Right renal cortex interstitium (tissue), 3 donors: ENCODE data around the gene PPCDC. TPM values are rescaled to one million over a fixed set of nuclear protein-coding genes. Genes with fewer than 3 reads are reported as not detected.

ENCODE experiments used
- DNase-seq, 3 donors: peaks; one replicate each; pipeline ENCODE4 v3.0.0-alpha.2; 2013; ENCODE audit warnings: low read depth in 3 of 3, low spot score in 2 of 3
- polyA plus RNA-seq, 3 donors: library from polyadenylated mRNA; unstranded; fragments of 120-200 nt; gene quantifications; one replicate each; pipeline ENCODE4 v1.2.1, GENCODE V29; 2013; ENCODE audit not compliant: insufficient read length in 3 of 3

The PPCDC gene
- polyA plus RNA-seq, 3 donors: 11.0 to 13.7 (median 13.7) TPM

DNA sequence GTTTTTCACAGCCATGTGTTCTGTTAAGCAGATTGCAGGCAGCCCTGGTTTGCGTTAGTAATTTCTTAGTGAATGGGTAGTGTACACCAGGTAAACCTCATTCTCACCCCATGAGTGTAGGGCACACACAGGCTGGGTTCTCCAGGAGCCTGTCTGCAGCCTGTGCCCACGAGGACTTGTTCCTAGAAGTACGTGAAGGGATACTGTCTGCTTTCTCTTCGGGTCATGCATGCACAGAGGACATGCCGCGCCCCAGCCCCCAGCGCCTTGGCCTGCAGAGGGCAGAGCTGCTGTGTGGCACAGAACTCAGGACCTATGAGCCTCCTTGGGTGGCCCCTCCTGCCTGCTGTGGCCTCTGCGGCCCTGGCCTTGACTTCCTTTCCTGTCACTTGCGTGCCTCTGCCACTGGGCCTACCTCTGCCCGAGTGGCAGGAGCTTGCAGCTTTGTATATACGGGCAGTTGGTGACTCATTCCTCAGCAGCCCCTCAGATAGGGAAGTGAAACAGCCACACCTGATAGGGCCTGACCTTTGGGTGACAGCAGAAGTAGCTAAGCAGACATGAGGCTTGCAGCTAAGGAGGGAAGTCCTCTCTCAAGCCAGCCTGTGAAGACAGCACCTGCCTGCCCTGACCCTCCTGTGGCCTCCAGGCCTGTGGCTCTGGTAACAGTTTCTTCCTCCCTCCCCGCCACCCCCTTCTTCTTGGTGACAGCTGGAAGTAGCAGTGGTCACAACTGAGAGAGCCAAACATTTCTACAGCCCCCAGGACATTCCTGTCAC is 19.5 kb downstream of the PPCDC start:
- no peak for DNase-seq

DNA sequence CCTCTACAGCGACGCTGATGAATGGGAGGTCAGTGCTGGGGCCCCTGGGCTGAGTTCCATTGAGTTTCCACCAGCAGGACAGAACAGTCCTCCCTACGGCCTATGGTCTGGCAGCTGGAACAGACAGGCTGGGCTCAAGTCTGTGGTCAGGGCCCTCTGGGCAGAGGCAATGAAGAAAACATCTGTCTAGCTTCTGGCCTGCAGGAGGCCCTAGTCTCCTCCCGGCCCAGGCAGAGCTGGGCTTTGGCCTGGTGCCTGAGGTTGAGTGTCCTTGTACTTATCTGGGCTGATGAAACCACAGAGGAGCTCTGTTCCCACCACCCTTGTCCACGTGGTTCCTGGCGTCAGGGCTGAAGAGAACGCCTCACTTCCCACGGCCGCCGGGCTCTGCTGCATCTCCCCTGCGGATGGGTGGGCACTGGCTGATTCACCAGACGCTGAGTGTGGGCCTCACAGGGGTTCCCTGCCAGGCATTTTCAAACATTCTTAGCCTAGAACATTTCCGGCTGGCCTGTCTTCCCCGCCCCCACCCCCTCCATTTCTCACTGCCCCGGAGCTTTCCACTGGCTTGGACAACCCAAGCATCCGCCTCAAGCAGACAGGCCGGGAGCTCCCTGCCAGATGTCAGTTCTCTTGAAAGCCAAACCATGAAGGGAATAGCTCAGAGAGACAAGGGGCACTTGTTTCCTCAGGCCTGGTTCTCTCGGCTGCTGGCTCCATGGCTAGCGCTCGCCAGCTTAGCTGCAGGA is 20.3 kb downstream of the PPCDC start:
- DNase-seq: peak in 2 of 3 donors; percentile 56 to 61

DNA sequence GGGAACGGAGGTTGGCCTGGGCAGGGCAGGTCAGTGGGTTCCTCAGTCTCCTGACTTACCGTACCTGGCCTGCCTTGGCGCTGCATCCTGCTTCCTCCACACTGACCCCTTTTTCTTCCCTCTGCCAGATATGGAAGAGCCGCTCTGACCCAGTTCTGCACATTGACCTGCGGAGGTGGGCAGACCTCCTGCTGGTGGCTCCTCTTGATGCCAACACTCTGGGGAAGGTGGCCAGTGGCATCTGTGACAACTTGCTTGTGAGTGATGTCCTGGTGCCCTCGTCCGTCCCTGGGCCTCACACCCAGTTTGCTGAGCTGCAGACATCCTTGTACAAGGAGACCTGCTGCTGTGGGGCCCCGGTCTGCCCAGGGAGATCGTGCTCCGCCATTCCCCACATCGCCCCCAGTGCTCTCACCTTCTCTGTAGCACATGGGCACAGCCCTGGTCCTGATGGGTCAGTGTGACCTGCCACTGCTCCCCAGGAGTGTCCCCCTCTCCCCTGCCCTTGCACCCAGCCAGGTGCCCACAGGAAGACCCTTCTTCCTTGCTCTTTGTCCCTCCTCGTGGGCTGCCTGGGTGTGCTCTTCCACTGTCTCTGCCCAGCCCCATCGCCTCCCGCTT is 21.0 kb downstream of the PPCDC start:
- no peak for DNase-seq

DNA sequence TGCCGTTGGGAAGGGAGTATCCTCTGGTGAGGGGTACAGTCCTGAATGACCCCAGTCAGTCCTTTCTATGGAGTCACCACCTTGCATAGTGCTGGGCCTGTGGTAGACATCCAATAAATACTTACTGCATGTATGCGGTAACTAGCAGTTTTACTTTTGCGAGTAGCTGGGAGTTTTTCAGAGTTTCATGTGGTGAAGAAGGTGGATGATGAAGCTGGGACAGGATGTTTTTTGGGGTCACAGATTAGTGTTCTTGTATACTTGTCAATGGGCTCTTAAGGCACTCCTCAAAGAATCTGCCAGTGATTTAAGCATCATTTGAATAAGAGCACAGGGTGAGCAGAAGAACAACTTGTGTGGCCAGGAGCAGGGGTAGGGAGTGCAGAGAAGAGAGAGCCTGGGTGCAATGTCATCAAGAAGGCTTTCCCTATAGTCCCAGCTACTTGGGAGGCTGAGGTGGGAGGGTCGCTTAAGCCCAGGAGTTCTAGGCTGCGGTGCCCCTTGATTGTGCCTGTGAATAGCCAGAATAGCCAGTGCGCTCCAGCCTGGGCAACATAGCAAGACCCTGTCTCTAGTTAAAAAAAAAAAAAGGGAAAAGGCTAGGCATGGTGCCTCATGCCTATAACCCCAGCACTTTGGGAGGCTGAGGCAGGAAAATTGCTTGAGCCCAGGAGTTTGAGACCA is 22.1 kb downstream of the PPCDC start:
- no peak for DNase-seq

DNA sequence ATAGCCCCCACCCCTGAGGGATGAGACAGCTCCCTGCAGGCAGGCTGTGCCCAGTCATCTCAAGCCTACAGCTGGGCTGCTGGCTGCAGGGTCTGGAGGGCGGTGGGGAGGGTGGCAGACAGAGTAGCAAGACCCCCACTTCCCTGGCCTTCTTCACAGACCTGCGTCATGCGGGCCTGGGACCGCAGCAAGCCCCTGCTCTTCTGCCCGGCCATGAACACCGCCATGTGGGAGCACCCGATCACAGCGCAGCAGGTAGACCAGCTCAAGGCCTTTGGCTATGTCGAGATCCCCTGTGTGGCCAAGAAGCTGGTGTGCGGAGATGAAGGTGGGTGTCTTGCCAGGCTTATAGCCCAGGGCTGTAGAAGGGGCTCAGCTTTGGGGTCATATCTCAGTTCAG is 25.0 kb downstream of the PPCDC start:
- no peak for DNase-seq

DNA sequence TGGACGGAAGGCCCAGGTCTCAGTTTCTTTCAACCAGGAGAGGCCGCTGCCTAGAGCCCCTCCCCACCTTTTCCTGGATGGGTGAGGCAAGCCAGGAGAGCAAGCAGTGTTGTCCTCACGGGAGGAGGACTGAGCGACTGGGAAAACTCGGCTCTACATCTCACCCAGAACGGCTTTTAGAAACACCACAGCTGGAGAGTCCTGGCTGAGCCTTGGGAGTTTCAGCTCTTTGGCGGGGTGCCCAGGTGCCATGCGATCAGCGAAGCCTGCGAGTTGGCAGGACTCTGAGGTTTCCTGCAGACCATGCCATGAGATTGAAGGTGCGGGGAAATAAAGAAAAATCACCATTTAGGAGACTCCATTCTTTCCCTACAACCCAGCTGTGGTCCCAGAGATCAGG is 26.0 kb downstream of the PPCDC start:
- DNase-seq: no peak

DNA sequence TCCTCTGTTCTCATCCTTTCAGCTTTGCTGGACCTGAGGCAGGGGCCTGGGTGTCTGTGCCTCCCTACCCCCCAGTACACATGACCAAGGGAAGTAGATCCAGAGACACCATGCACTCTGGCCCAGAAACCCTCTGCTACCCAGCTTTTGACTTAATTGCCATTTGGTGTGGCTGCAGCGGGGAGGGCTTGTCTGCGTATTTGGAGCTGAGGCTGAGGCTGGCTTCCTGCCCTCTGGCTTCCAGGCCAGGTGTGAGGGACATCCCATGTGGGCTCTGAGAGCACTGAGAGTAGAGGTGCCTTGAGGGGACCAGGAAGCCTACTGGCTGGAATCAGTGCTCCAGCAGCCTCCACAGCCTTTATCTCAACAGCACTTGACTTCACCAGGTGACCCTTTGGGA is 26.9 kb downstream of the PPCDC start:
- no peak for DNase-seq

DNA sequence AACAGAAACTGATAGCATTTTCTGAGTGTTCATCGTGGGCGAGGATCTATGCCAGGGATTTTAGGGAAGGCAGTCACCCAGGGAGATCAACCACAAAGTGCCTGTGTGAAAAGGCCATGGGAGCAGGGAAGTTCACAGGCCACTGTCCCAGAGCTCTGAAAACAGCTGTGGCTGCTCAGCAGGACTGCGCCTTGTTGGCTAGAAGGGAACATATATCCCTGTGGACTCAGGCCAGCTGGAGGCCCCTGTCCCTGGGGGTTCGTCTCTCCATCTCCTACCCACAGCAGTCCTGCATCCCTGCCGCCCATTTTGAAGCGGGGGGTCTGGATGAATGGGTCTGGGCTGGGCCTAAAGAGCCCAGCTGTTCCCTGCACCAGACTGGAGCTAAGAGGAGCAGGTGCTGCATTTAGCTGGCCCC is 27.8 kb downstream of the PPCDC start:
- DNase-seq: no peak

DNA sequence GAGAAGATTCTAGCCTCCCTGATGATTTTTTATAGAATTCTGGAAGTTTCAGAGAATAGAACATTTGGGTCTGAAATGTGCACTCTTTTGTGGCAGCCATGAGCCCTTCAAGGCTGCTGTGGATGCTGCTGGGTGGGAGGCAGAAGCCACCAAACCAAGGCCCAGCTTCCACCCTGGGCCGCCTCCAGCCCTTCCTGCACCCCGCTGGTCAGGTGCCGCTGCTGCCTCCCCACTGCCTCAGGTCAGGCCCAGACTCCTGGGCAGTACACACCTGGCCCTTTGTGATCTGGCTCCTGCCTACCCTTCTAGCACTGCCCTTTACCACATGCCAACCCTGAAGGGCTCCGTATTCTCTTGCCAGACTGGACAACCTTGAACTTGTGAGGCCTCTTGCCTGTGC is 28.3 kb downstream of the PPCDC start:
- no peak for DNase-seq

DNA sequence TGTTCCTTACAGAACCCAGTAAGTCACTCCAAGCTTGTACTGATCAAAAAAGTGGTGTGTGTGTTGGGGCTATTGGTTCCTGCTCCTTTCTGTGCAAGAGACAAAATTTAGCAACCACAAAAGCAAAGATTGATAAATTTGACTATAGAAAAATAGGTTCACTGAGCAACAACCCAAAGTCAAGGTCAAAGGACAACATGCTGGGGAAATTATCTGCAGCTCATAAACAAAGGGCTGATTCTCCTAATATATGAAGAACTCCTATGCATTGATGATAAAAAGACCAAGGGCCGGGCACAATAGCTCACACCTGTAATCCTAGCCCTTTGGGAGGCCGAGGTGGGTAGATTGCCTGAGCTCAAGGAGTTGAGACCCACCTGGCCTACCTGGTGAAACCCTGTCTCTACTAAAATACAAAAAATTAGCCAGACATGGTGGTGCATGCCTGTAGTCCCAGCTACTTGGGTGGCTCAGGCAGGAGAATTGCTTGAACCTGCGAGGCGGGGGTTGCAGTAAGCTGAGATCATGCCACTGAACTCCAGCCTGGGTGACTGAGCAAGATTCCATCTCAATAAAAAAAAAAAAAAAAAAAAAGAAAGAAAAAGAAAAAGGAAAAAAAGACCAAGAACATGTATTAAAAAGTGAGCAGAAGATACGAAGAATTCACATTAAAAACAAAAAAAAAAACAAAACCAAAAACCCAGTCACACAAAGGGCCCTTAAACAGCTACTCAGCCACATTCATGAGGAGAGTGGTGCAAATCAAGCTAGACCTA is 29.8 kb downstream of the PPCDC start:
- DNase-seq: no peak

DNA sequence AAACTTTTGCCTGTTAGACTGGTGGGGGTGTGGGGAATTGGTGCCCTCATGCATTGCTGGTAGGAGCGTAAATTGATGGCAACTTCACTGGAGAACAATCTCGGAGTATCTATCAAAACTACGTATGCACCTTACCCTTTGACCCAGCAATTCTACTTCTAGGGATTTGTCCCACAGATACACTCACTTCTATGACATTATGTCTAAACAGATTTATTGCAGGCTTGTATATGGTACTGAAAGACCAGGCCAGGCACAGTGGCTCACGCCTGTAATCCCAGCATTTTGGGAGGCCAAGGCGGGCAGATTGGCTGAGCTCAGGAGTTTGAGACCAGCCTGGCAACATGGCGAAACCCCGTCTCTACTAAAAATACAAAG is 30.3 kb downstream of the PPCDC start:
- DNase-seq: no peak

DNA sequence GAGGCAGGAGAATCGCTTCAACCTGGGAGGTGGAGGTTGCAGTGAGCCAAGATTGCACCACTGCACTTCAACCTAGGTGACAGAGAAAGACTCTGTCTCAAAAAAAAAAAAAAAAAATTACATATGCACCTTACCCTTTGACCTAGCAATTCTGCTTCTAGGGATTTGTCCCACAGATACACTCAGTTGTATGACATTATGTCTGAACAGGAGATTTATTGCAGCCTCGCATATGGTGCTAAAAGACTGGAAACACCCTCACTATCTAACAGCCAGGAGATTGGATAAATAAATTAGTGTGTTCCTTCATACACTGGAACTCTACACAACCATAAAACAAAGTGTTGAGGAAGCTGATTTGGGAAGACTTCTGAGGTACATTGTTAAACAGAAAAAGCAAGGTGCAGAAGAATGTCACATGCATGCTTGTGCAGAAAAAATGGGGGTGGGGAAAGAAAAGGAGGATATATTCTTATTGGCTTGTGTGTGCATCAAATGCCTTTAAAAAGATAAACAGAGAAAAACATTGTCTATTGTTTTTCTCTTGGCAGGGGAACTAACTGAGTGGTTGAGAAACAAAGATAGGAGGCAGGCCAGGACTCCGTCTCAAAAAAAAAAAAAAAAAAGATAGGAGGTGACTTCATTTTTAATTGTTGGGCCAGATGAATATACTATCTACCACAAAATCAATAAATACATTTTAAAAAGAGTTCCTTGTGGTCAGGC is 30.9 kb downstream of the PPCDC start:
- no peak for DNase-seq

DNA sequence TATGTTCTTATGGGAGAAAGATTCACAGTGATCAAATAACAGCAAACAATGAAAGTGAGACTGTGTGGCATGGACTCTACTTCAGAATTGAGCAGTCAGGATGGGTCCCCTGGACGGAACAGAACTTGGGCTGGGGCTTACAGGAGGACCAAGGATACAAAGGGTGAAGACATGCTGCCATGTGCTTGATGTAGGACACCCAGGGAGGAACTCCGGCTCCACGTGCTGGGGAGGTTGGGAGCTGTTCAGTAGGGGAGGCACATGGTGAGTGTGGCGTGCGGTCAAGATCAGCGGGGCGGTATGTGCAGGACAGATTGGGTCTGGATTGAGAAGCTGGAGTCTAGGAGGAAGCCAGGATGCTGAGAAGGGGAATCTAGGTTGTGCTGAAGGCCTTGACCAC is 32.6 kb downstream of the PPCDC start:
- no peak for DNase-seq

DNA sequence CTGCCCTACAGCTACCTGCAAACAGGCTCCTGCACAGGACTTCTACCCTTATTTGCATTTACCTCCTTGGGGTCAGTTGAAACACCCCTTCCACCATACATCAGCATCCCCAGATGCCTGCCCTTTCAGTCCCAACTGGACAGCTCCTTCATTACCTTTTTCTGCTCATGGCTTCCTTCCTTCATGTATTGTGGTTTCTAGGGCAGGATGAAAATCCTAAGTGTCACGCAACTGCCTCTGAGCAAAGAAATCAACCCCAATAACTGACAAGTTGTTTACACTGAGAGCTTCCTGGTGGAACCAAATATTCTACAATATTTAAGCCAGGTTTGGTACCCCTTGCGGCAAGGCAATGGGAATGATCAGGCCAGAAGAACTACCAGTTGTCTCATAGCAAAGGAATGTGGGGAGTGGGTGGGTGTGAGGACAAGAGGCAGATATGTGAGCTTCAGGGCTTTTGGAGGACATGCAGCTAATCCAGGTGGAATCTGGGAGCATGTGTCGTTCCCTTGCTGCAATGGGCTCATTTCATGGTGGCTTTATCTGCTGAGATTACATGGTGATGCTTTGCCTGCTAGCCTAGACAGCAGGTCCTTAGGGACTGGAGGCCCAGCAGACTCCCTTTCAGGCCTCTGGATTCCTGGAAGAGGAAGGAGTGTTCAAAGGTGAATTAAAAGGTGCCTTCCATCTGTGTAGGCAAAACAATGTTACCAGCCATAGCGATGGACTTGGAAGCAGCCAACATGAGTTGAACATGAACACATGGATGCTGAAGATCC is 34.9 kb downstream of the PPCDC start:
- no peak for DNase-seq

DNA sequence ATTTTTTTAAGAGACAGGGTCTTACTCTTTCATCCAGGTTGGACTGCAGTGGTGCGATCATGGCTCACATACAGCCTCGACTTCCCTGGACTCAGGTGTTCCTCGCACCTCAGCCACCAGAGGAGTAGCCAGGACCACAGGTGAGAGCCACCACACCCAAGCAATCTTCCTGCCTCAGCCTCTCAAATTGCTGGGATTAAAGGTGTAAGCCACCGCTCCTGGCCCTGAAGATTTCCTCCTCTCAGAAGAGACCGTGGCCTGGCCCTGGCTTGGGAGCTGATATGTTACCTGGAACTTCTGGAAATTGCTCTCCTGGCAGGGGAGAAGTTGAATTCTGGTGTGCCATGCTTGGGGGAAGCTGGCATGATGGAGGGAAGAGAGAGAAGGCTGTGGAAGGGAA is 36.2 kb downstream of the PPCDC start:
- no peak for DNase-seq

DNA sequence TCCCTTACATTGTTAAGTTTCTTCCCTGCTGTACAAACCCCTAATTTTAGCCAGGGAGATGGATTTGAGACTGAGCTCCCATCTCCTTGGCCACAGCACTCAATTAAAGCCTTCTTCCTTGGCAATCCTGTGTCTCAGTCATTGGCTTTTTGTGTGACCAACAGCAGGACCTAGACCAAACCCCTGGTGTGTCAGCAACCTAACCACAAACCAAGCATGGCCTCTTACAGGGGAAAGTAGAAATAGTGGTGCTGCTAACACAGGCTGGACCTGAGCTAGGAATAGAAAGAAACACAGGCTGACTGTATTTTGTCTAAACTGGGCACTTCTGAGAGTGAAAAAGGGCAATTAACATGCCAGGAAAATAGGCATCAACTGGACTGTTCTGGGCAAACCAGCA is 37.9 kb downstream of the PPCDC start:
- no peak for DNase-seq

DNA sequence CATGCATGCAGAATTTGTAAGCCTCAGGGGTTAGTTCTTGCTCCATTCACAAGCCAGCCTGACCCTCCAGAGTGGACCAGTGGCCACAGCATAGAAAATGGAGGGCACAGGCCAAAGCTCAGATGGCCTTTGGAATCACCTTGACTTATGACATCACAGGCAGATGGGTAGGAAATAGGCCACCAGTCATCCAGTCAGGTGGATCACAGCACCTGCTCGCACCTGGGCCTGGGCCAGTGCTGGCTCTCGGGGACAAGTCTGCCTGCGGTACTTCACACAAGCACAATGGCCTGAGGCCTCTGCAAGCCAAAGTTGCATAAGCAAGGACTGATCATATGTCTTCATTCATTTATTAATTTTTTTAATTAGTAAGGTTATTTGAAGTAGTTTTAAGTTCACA is 39.3 kb downstream of the PPCDC start:
- no peak for DNase-seq

DNA sequence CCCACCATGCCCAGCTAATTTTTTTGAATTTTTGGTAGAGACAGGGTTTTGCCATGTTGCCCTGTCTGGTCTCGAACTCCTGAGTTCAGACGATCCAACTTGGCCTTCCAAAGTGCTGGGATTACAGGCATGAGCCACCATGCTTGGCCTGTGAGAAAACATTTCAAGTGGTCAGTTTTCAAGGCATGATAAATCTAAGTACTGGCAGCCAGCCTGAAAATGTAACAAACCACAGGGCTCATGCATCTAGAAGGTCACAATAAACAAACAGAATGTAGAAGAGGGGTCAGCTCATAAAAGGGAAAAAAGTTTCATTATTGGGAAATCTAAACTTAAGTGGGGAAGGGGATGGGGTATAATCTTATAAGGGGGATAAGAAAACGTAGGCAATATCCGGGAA is 39.9 kb downstream of the PPCDC start:
- no peak for DNase-seq

DNA sequence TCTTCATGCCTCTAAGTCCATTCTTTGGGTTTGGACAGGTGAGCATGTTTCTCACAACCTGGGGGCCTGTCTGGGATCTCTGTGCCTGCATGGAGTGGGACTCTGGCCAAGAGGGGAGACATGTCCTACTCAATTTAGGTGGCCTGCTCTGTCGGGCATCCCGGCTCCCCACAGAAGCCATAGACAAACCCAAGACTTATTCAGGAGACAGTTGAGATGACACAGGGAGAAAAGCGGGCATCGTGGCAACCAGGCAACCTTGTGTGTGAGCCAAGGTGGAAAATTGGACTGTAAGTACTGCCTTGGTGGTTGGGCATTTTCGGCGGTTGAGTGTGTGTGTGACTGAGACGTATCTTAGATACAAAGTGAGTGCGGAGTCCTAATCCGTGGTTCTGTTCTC is 40.5 kb downstream of the PPCDC start:
- no peak for DNase-seq
